ENCODE data around the gene LGALS4. TPM values are rescaled to one million over a fixed set of nuclear protein-coding genes. Genes with fewer than 3 reads are reported as not detected.
A peak's percentile ranks its signal among the peaks of the same experiment; 100 is the strongest.
"Not testable (repeated sequence)": the region's sequence is repeated elsewhere in the genome, so short reads cannot be mapped to it uniquely, and the experiment has no call there.

Gene LGALS4
- total and polyA plus RNA-seq, 2 experiments from 2014 or later, result 0.87 TPM; not detected in 1

GRCh38 chr19:38786572-38787265, 26.0 kb downstream of the LGALS4 start:
- no peaks in the 10 kb centered on the region for H3K36me3 Mint-ChIP-seq (ENCODE audit: low read depth)
- H2AFZ ChIP-seq, result peak overlapping the region; percentile 84; the same call in 1 of the 2 replicates

DNA sequence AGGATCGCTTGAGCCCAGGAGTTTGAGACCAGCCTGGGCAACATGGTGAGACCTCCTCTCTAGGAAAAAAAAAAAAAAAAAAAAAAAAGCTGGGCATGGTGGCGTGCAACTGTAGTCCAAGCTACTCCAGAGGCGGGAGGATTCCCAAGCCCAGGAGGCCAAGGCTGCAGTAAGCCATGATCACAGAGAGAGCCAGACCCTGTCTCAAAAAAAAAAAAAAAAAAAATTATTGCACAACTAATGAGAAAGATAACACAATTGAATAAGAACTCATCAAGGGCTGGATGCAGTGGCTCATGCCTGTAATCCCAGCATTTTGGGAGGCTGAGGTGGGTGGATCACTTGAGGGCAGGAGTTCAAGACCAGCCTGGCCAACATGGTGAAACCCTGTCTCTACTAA, 26.7 kb downstream of the LGALS4 start:
- not testable (repeated sequence) for H3K4me3 Mint-ChIP-seq; H3K27me3 ChIP-seq (ENCODE audit: insufficient read depth); H3K27ac Mint-ChIP-seq; H3K4me1 Mint-ChIP-seq; H3K36me3 ChIP-seq (ENCODE audit: insufficient read depth); H3K4me2 ChIP-seq; H3K9me3 Mint-ChIP-seq; H3K27ac ChIP-seq (ENCODE audit: low read depth); DNase-seq (ENCODE audit: low spot score); H3F3A ChIP-seq (replicated peaks; ENCODE audit: low read depth); ATAC-seq; H3K27me3 Mint-ChIP-seq (ENCODE audit: insufficient read depth, low read depth, poor library complexity); H3K36me3 Mint-ChIP-seq (ENCODE audit: low read depth); H3K4me3 ChIP-seq; H3K79me2 ChIP-seq (replicated peaks; ENCODE audit: insufficient read depth); H4K20me1 ChIP-seq (replicated peaks; ENCODE audit: insufficient read depth); H3K4me1 ChIP-seq (ENCODE audit: insufficient read depth); H3K9me2 ChIP-seq (ENCODE audit: insufficient read depth)
- H2AFZ ChIP-seq, result peak overlapping the region; percentile 84; the same call in 1 of the 2 replicates

More at GRCh38 chr19:38786572-38787265, 26.0 kb downstream of the LGALS4 start:
- no peaks in the 10 kb centered on the region for H4K20me1 ChIP-seq (replicated peaks; ENCODE audit: insufficient read depth)
- H3K27ac ChIP-seq (ENCODE audit: low read depth), result no peak overlapping the region
- no peaks in the 10 kb centered on the region for H3K79me2 ChIP-seq (replicated peaks; ENCODE audit: insufficient read depth)
- TF ChIP-seq ZNF331 (CRISPR knock-in tag; IDR thresholded peaks at IDR 0.05; ENCODE audit: low read depth), result no peak
- no peak for TF ChIP-seq STAT1 (IDR thresholded peaks at IDR 0.05; ENCODE audit: unreplicated experiment)
- no peak for TF ChIP-seq CTCF (conservative IDR thresholded peaks at IDR 0.05; ENCODE audit: low read depth in 2 of 2)
- TF ChIP-seq POLR2AphosphoS5 (IDR thresholded peaks at IDR 0.05; ENCODE audit: low read depth), result no peak
- TF ChIP-seq, protein P1, sequence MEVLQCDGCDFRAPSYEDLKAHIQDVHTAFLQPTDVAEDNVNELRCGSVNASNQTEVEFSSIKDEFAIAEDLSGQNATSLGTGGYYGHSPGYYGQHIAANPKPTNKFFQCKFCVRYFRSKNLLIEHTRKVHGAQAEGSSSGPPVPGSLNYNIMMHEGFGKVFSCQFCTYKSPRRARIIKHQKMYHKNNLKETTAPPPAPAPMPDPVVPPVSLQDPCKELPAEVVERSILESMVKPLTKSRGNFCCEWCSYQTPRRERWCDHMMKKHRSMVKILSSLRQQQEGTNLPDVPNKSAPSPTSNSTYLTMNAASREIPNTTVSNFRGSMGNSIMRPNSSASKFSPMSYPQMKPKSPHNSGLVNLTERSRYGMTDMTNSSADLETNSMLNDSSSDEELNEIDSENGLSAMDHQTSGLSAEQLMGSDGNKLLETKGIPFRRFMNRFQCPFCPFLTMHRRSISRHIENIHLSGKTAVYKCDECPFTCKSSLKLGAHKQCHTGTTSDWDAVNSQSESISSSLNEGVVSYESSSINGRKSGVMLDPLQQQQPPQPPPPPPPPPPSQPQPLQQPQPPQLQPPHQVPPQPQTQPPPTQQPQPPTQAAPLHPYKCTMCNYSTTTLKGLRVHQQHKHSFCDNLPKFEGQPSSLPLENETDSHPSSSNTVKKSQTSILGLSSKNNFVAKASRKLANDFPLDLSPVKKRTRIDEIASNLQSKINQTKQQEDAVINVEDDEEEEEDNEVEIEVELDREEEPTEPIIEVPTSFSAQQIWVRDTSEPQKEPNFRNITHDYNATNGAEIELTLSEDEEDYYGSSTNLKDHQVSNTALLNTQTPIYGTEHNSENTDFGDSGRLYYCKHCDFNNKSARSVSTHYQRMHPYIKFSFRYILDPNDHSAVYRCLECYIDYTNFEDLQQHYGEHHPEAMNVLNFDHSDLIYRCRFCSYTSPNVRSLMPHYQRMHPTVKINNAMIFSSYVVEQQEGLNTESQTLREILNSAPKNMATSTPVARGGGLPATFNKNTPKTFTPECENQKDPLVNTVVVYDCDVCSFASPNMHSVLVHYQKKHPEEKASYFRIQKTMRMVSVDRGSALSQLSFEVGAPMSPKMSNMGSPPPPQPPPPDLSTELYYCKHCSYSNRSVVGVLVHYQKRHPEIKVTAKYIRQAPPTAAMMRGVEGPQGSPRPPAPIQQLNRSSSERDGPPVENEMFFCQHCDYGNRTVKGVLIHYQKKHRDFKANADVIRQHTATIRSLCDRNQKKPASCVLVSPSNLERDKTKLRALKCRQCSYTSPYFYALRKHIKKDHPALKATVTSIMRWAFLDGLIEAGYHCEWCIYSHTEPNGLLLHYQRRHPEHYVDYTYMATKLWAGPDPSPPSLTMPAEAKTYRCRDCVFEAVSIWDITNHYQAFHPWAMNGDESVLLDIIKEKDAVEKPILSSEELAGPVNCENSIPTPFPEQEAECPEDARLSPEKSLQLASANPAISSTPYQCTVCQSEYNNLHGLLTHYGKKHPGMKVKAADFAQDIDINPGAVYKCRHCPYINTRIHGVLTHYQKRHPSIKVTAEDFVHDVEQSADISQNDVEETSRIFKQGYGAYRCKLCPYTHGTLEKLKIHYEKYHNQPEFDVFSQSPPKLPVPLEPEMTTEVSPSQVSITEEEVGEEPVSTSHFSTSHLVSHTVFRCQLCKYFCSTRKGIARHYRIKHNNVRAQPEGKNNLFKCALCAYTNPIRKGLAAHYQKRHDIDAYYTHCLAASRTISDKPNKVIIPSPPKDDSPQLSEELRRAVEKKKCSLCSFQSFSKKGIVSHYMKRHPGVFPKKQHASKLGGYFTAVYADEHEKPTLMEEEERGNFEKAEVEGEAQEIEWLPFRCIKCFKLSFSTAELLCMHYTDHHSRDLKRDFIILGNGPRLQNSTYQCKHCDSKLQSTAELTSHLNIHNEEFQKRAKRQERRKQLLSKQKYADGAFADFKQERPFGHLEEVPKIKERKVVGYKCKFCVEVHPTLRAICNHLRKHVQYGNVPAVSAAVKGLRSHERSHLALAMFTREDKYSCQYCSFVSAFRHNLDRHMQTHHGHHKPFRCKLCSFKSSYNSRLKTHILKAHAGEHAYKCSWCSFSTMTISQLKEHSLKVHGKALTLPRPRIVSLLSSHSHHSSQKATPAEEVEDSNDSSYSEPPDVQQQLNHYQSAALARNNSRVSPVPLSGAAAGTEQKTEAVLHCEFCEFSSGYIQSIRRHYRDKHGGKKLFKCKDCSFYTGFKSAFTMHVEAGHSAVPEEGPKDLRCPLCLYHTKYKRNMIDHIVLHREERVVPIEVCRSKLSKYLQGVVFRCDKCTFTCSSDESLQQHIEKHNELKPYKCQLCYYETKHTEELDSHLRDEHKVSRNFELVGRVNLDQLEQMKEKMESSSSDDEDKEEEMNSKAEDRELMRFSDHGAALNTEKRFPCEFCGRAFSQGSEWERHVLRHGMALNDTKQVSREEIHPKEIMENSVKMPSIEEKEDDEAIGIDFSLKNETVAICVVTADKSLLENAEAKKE (CRISPR knock-in tag; IDR thresholded peaks at IDR 0.05), result no peak
- TF ChIP-seq CREB1 (CRISPR knock-in tag; IDR thresholded peaks at IDR 0.05; ENCODE audit: low read depth), result no peak
- TF ChIP-seq EZH2phosphoT487 (IDR thresholded peaks at IDR 0.05; ENCODE audit: unreplicated experiment), result no peak
- Mint-ChIP-seq H3K27ac (no peak overlapping the region), H3K27me3 (ENCODE audit: insufficient read depth, low read depth, poor library complexity) (peaks cover 6% of the 10 kb centered on the region), H3K4me3 (no peak overlapping the region), H3K9me3 (no peaks in the 10 kb centered on the region; the same call in 2 of the 3 replicates), H3K4me1 (no peaks in the 10 kb centered on the region; the same call in 2 of the 3 replicates)
- no peaks in the 10 kb centered on the region for H3K36me3 ChIP-seq (ENCODE audit: insufficient read depth)
- 0 out of 2 replicates have a peak, but pooled peaks cover 2% of the 10 kb centered on the region for H3K27me3 ChIP-seq (ENCODE audit: insufficient read depth)
- H3K4me2 ChIP-seq, result no peak overlapping the region
- no peaks in the 10 kb centered on the region for H3F3A ChIP-seq (replicated peaks; ENCODE audit: low read depth)
- no peak overlapping the region for H3K4me3 ChIP-seq
- ATAC-seq, result no peak
- H3K9me2 ChIP-seq (ENCODE audit: insufficient read depth), result no peaks in the 10 kb centered on the region
- no peak for DNase-seq (ENCODE audit: low spot score)
- no peaks in the 10 kb centered on the region for H3K4me1 ChIP-seq (ENCODE audit: insufficient read depth)

All from GM23338 (cell line).